LNCaP clone FGC (cell line): ENCODE results near the gene PCDHGB3.

Experiments
- DNase-seq: peaks from one replicate; pipeline ENCODE4 v3.0.0-alpha.2; 2011; ENCODE audit warnings: low read depth
- H3K4me3 ChIP-seq: 2 replicates; pipeline ENCODE4 v1.5.1; 2011; ENCODE audit warnings: mild to moderate bottlenecking, low read depth, low read length, control low read depth
- TF ChIP-seq, protein P1 (sequence below): IDR thresholded peaks from 2 replicates; pipeline ENCODE4 v1.5.1; 2012; ENCODE audit warnings: mild to moderate bottlenecking; ENCODE audit not compliant: control insufficient read depth, insufficient read depth; ENCODE audit errors: extremely low read depth

Gene PCDHGB3

DNA sequence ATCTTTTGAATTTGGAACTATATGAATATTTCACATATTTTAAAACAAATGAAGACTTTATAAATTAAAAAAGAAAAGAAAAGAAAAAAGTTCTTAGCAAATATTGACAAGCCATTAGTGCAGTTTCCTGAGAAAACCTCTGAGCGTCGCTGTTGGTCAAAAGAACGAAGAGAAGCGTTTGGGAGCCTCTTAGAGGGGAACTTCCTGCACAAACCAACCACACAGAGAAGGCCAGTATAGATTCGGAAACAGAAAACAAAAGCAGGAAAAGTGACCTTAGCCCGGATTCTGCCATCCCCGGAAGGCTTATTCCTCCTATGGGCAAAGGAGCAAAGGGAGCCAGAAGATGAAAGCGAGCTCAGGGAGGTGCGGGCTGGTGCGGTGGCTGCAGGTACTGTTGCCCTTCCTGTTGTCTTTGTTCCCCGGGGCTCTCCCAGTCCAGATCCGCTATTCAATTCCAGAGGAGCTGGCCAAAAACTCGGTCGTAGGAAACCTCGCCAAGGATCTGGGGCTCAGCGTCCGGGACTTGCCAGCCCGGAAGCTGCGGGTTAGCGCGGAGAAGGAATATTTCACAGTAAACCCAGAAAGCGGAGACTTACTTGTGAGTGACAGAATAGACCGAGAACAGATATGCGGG lies 10.1 kb upstream of the PCDHGB3 start, which contains the start of gene PCDHGB2:
Gene PCDHGB2, plus strand, starts transcription at position 205 of the 637 bp plus-strand sequence. Its CDS starts 142 bp downstream, at position 347.
- no peak for DNase-seq
- peak within 1 kb of the TSS; percentile 50 for H3K4me3 ChIP-seq
- TF ChIP-seq, protein P1, sequence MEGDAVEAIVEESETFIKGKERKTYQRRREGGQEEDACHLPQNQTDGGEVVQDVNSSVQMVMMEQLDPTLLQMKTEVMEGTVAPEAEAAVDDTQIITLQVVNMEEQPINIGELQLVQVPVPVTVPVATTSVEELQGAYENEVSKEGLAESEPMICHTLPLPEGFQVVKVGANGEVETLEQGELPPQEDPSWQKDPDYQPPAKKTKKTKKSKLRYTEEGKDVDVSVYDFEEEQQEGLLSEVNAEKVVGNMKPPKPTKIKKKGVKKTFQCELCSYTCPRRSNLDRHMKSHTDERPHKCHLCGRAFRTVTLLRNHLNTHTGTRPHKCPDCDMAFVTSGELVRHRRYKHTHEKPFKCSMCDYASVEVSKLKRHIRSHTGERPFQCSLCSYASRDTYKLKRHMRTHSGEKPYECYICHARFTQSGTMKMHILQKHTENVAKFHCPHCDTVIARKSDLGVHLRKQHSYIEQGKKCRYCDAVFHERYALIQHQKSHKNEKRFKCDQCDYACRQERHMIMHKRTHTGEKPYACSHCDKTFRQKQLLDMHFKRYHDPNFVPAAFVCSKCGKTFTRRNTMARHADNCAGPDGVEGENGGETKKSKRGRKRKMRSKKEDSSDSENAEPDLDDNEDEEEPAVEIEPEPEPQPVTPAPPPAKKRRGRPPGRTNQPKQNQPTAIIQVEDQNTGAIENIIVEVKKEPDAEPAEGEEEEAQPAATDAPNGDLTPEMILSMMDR: 0 out of 2 replicates have a peak, but pooled peaks have one; percentile 6

DNA sequence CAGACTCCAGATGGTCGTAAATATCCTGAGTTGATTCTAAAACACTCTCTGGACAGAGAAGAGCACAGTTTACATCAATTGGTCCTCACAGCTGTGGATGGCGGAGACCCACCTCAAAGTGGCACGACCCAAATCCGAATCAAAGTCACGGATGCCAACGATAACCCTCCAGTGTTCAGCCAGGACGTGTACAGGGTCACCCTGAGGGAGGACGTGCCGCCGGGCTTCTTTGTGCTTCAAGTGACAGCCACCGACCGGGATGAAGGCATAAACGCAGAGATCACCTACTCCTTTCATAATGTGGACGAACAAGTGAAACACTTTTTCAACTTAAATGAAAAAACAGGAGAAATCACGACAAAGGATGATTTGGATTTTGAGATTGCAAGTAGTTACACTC lies 9.4 kb upstream of the PCDHGB3 start:
- no peak for DNase-seq
- TF ChIP-seq, protein P1: no peak
- no peak overlapping the region for H3K4me3 ChIP-seq

DNA sequence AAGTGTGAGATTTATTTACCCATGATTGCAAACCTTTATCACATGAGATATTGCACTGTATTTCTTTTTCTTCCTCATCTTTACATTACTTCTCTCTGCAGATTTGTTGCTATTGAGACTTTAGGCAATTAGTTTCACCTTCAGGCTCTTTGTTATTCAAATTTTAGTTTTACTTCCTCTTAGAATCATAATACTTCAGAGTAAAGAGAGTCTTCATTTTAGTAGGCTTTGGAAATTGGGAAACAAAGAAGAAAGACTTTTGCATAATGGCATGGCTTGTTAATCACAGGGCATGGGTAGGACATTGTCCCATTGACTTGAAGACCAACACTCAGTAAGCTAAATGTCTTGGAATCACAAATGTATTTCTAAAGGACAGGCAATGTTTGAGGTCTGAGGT lies 7.3 kb upstream of the PCDHGB3 start:
- no peak for DNase-seq
- no peak overlapping the region for H3K4me3 ChIP-seq
- TF ChIP-seq, protein P1: no peak

DNA sequence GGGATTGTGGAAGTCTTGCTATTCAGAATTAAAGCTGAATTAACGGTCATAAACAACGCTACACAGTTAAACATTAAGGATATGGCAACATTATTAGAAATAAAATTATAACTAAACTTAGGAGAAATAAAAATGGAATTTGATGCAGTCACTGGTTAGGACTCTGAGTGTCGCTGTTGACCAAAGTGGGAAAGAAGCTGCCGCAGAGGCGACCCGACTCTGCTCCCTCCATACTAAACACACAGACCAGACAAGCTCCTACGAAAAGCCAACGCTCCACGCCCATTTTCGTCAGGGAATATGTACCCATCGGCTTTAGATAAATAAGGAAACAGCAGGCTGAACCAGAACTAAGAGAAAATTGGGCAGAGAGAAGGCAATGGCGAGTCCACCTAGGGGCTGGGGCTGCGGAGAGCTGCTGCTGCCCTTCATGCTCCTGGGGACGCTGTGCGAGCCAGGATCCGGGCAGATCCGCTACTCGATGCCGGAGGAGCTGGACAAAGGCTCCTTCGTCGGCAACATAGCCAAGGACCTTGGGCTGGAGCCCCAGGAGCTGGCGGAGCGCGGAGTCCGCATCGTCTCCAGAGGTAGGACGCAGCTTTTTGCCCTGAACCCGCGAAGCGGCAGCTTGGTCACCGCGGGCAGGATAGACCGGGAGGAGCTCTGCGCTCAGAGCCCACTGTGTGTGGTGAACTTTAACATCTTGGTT lies 5.9 kb upstream of the PCDHGB3 start, which contains the start of gene PCDHGA5:
Gene PCDHGA5, plus strand, starts transcription at position 211 of the 709 bp plus-strand sequence. Its CDS starts 169 bp downstream, at position 380.
- H3K4me3 ChIP-seq: no peak within 1 kb of the TSS; the same call in 1 of the 2 replicates
- no peak for DNase-seq
- TF ChIP-seq, protein P1: no peak

DNA sequence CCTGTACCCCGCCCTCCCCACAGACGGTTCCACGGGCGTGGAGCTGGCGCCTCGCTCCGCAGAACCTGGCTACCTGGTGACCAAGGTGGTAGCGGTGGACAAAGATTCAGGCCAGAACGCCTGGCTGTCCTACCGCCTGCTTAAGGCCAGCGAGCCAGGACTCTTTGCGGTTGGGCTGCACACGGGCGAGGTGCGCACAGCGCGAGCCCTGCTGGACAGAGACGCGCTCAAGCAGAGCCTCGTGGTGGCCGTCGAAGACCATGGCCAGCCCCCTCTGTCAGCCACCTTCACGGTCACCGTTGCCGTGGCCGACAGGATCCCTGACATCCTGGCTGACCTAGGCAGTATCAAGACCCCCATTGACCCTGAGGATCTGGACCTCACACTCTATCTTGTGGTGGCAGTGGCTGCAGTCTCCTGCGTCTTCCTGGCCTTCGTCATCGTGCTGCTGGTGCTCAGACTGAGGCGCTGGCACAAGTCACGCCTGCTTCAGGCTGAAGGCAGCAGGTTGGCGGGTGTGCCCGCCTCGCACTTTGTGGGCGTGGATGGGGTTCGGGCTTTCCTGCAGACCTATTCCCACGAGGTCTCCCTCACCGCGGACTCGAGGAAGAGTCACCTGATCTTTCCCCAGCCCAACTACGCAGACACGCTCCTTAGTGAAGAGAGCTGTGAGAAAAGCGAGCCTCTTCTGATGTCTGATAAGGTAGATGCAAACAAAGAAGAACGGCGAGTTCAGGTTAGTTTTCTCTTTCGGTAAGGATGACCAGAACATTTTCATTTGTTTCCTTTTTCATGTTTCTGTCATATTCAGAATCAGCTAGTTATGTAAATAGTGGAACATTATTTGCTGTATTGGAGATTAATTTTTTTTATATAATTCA lies 3.8 kb upstream of the PCDHGB3 start:
- peak; percentile 90 for DNase-seq
- TF ChIP-seq, protein P1: no peak
- H3K4me3 ChIP-seq: no peak overlapping the region

DNA sequence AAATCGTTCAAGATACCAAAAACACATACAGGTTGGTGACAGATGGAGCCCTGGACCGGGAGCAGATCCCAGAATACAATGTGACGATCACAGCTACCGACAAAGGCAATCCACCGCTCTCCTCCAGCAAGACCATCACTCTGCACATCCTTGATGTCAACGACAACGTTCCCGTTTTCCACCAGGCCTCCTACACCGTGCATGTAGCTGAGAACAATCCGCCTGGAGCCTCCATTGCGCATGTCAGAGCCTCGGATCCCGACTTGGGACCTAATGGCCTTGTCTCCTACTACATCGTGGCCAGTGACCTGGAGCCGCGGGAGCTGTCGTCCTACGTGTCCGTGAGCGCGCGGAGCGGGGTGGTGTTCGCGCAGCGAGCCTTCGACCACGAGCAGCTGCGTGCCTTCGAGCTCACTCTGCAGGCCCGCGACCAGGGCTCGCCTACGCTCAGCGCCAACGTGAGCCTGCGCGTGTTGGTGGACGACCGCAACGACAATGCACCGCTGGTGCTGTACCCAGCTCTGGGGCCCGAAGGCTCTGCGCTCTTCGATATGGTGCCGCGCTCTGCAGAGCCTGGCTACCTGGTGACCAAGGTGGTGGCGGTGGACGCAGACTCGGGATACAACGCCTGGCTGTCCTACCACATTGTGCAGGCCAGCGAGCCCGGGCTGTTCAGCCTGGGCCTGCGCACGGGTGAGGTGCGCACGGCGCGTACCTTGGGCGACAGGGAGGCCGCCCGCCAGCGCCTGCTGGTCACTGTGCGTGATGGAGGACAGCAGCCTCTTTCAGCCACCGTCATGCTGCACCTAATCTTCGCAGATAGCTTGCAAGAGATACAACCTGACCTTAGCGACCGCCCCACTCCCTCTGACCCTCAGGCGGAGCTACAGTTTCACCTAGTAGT lies 1.8 kb downstream of the PCDHGB3 start:
- TF ChIP-seq, protein P1: no peak
- DNase-seq: no peak
- no peak overlapping the region for H3K4me3 ChIP-seq
